ENCODE measurements around the gene DCTN4. TPM values are rescaled to one million over a fixed set of nuclear protein-coding genes. Genes with fewer than 3 reads are reported as not detected.

Gene DCTN4
- total and polyA plus RNA-seq, 2 experiments from 2014 or later, result 15.4 to 41.8 TPM

DNA sequence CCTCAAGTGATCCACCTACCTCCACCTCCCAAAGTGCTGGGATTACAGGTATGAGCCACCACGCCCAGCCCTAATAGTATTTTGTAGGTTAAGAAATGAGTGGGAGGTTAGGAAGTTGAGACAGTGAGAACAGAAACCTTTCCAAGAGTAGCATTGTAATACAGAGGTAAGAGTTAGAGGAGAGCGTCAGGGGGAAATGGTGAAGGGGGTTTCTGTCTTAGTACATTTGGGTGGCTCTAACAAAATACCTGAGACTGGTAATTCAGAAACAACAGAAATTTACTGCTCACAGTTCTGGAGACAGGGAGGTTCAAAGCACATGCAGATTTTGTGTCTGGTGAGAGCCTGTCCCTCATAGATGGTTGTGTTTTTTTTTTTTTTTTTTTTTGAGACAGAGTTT, 38.6 kb upstream of the DCTN4 start:
- Mint-ChIP-seq H3K9me3 (no peaks in the 10 kb centered on the region), H3K4me1 (peaks cover 6% of the 10 kb centered on the region; the same call in 2 of the 3 replicates), H3K36me3 (ENCODE audit: low read depth) (no peaks in the 10 kb centered on the region), H3K4me3 (no peak overlapping the region), H3K27me3 (ENCODE audit: insufficient read depth, low read depth, poor library complexity) (peaks cover 2% of the 10 kb centered on the region), H3K27ac (no peak overlapping the region)
- H3F3A ChIP-seq (replicated peaks; ENCODE audit: low read depth), result no peaks in the 10 kb centered on the region
- no peaks in the 10 kb centered on the region for H3K36me3 ChIP-seq (ENCODE audit: insufficient read depth)
- no peak overlapping the region for H2AFZ ChIP-seq
- ATAC-seq (no peak), DNase-seq (ENCODE audit: low spot score) (no peak)
- TF ChIP-seq POLR2AphosphoS5 (IDR thresholded peaks at IDR 0.05; ENCODE audit: low read depth), result no peak
- TF ChIP-seq, protein P1, sequence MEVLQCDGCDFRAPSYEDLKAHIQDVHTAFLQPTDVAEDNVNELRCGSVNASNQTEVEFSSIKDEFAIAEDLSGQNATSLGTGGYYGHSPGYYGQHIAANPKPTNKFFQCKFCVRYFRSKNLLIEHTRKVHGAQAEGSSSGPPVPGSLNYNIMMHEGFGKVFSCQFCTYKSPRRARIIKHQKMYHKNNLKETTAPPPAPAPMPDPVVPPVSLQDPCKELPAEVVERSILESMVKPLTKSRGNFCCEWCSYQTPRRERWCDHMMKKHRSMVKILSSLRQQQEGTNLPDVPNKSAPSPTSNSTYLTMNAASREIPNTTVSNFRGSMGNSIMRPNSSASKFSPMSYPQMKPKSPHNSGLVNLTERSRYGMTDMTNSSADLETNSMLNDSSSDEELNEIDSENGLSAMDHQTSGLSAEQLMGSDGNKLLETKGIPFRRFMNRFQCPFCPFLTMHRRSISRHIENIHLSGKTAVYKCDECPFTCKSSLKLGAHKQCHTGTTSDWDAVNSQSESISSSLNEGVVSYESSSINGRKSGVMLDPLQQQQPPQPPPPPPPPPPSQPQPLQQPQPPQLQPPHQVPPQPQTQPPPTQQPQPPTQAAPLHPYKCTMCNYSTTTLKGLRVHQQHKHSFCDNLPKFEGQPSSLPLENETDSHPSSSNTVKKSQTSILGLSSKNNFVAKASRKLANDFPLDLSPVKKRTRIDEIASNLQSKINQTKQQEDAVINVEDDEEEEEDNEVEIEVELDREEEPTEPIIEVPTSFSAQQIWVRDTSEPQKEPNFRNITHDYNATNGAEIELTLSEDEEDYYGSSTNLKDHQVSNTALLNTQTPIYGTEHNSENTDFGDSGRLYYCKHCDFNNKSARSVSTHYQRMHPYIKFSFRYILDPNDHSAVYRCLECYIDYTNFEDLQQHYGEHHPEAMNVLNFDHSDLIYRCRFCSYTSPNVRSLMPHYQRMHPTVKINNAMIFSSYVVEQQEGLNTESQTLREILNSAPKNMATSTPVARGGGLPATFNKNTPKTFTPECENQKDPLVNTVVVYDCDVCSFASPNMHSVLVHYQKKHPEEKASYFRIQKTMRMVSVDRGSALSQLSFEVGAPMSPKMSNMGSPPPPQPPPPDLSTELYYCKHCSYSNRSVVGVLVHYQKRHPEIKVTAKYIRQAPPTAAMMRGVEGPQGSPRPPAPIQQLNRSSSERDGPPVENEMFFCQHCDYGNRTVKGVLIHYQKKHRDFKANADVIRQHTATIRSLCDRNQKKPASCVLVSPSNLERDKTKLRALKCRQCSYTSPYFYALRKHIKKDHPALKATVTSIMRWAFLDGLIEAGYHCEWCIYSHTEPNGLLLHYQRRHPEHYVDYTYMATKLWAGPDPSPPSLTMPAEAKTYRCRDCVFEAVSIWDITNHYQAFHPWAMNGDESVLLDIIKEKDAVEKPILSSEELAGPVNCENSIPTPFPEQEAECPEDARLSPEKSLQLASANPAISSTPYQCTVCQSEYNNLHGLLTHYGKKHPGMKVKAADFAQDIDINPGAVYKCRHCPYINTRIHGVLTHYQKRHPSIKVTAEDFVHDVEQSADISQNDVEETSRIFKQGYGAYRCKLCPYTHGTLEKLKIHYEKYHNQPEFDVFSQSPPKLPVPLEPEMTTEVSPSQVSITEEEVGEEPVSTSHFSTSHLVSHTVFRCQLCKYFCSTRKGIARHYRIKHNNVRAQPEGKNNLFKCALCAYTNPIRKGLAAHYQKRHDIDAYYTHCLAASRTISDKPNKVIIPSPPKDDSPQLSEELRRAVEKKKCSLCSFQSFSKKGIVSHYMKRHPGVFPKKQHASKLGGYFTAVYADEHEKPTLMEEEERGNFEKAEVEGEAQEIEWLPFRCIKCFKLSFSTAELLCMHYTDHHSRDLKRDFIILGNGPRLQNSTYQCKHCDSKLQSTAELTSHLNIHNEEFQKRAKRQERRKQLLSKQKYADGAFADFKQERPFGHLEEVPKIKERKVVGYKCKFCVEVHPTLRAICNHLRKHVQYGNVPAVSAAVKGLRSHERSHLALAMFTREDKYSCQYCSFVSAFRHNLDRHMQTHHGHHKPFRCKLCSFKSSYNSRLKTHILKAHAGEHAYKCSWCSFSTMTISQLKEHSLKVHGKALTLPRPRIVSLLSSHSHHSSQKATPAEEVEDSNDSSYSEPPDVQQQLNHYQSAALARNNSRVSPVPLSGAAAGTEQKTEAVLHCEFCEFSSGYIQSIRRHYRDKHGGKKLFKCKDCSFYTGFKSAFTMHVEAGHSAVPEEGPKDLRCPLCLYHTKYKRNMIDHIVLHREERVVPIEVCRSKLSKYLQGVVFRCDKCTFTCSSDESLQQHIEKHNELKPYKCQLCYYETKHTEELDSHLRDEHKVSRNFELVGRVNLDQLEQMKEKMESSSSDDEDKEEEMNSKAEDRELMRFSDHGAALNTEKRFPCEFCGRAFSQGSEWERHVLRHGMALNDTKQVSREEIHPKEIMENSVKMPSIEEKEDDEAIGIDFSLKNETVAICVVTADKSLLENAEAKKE (CRISPR knock-in tag; IDR thresholded peaks at IDR 0.05), result no peak
- no peak for TF ChIP-seq CREB1 (CRISPR knock-in tag; IDR thresholded peaks at IDR 0.05; ENCODE audit: low read depth)
- TF ChIP-seq CTCF (conservative IDR thresholded peaks at IDR 0.05; ENCODE audit: low read depth in 2 of 2), result no peak
- no peak for TF ChIP-seq NANOG (IDR thresholded peaks at IDR 0.05; ENCODE audit: borderline replicate concordance)
- TF ChIP-seq STAT1 (IDR thresholded peaks at IDR 0.05; ENCODE audit: unreplicated experiment), result no peak
- no peak for TF ChIP-seq ZNF114 (CRISPR knock-in tag; IDR thresholded peaks at IDR 0.05)
- no peak for TF ChIP-seq JUNB (IDR thresholded peaks at IDR 0.05; ENCODE audit: unreplicated experiment)
- no peak for TF ChIP-seq EZH2phosphoT487 (IDR thresholded peaks at IDR 0.05; ENCODE audit: unreplicated experiment)
- TF ChIP-seq, protein P2, sequence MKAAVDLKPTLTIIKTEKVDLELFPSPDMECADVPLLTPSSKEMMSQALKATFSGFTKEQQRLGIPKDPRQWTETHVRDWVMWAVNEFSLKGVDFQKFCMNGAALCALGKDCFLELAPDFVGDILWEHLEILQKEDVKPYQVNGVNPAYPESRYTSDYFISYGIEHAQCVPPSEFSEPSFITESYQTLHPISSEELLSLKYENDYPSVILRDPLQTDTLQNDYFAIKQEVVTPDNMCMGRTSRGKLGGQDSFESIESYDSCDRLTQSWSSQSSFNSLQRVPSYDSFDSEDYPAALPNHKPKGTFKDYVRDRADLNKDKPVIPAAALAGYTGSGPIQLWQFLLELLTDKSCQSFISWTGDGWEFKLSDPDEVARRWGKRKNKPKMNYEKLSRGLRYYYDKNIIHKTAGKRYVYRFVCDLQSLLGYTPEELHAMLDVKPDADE (IDR thresholded peaks at IDR 0.05), result no peak
- TF ChIP-seq, protein P3, sequence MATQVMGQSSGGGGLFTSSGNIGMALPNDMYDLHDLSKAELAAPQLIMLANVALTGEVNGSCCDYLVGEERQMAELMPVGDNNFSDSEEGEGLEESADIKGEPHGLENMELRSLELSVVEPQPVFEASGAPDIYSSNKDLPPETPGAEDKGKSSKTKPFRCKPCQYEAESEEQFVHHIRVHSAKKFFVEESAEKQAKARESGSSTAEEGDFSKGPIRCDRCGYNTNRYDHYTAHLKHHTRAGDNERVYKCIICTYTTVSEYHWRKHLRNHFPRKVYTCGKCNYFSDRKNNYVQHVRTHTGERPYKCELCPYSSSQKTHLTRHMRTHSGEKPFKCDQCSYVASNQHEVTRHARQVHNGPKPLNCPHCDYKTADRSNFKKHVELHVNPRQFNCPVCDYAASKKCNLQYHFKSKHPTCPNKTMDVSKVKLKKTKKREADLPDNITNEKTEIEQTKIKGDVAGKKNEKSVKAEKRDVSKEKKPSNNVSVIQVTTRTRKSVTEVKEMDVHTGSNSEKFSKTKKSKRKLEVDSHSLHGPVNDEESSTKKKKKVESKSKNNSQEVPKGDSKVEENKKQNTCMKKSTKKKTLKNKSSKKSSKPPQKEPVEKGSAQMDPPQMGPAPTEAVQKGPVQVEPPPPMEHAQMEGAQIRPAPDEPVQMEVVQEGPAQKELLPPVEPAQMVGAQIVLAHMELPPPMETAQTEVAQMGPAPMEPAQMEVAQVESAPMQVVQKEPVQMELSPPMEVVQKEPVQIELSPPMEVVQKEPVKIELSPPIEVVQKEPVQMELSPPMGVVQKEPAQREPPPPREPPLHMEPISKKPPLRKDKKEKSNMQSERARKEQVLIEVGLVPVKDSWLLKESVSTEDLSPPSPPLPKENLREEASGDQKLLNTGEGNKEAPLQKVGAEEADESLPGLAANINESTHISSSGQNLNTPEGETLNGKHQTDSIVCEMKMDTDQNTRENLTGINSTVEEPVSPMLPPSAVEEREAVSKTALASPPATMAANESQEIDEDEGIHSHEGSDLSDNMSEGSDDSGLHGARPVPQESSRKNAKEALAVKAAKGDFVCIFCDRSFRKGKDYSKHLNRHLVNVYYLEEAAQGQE (IDR thresholded peaks at IDR 0.05; ENCODE audit: unreplicated experiment), result no peak
- no peak overlapping the region for H3K4me2 ChIP-seq
- H3K4me3 ChIP-seq, result no peak overlapping the region
- H3K27me3 ChIP-seq (ENCODE audit: insufficient read depth), result no peaks in the 10 kb centered on the region
- H4K20me1 ChIP-seq (replicated peaks; ENCODE audit: insufficient read depth), result no peaks in the 10 kb centered on the region; the same call in 1 of the 2 replicates
- no peaks in the 10 kb centered on the region for H3K9me2 ChIP-seq (ENCODE audit: insufficient read depth)
- no peaks in the 10 kb centered on the region for H3K4me1 ChIP-seq (ENCODE audit: insufficient read depth)
- H3K27ac ChIP-seq (ENCODE audit: low read depth), result no peak overlapping the region
- H3K79me2 ChIP-seq (replicated peaks; ENCODE audit: insufficient read depth), result no peaks in the 10 kb centered on the region
